ENCODE measurements around the gene ADAMTS3. TPM values are rescaled to one million over a fixed set of nuclear protein-coding genes. Genes with fewer than 3 reads are reported as not detected.

ADAMTS3 gene
- total and polyA plus RNA-seq, 9 of the 15 experiments (the other 6 are each of a cell fraction or from before 2014, with no cell fraction given) = 4.0 to 18.0 (median 12.1) TPM

DNA sequence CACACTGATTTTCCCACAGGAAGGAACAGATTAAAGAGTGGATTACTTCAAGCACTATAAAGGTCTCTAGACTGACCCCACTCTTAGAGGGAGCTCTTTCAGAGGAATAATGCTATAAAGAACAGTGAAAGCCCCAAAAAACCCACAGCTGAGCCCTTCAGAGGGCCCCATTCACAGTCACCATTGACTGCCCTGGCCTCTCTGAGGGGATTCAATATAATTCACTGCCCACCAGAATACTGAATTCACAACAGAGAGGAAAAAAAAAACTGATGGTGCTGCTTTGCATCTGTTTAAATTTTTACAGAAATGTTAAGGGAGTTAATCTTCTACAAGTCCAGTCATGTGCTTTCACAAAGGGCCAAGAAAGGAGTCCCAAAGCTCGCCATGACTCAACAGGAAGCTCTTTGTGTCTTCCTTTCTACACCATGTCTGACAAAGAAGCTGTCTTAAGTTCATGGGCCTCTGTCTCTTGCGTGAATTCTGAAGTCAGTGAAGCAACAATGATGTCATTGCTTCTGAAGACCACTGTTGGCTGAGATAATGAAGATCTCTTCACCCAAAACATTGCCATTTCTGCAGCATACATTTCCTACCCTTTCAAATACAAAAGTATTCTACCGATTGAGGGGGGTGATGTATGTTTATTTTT lies 174.9 kb downstream of the ADAMTS3 start (continued):
- TF ChIP-seq DLX4 (CRISPR knock-in tag; IDR thresholded peaks at IDR 0.05) = no peak
- 0 out of 2 replicates have a peak, but pooled peaks have one; percentile 12 for TF ChIP-seq ZNF75A (CRISPR knock-in tag; IDR thresholded peaks at IDR 0.05)
- TF ChIP-seq IFI16 (CRISPR knock-in tag; IDR thresholded peaks at IDR 0.05) = no peak
- TF ChIP-seq SRSF1 (IDR thresholded peaks at IDR 0.05; ENCODE audit: low read depth, low read length) = no peak
- TF ChIP-seq PRMT5 (CRISPR knock-in tag; IDR thresholded peaks at IDR 0.05) = no peak
- TF ChIP-seq BRD9 (IDR thresholded peaks at IDR 0.05; ENCODE audit: low read depth, partially characterized antibody) = no peak
- TF ChIP-seq ATF1 (CRISPR knock-in tag; IDR thresholded peaks at IDR 0.05) = no peak
- TF ChIP-seq ATF1 (tag; IDR thresholded peaks at IDR 0.05) = peak; percentile 43; the same call in 1 of the 2 replicates
- TF ChIP-seq ATF7 (IDR thresholded peaks at IDR 0.05) = peak; percentile 71; the same call in 1 of the 2 replicates
- TF ChIP-seq ZNF232 (CRISPR knock-in tag; IDR thresholded peaks at IDR 0.05) = no peak
- TF ChIP-seq, protein P1, sequence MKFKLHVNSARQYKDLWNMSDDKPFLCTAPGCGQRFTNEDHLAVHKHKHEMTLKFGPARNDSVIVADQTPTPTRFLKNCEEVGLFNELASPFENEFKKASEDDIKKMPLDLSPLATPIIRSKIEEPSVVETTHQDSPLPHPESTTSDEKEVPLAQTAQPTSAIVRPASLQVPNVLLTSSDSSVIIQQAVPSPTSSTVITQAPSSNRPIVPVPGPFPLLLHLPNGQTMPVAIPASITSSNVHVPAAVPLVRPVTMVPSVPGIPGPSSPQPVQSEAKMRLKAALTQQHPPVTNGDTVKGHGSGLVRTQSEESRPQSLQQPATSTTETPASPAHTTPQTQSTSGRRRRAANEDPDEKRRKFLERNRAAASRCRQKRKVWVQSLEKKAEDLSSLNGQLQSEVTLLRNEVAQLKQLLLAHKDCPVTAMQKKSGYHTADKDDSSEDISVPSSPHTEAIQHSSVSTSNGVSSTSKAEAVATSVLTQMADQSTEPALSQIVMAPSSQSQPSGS (CRISPR knock-in tag; IDR thresholded peaks at IDR 0.05) = no peak
- peak; percentile 48; the same call in 1 of the 2 replicates for TF ChIP-seq GABPA (tag; conservative IDR thresholded peaks at IDR 0.05; ENCODE audit: low read depth)
- no peak for TF ChIP-seq PHF21A (IDR thresholded peaks at IDR 0.05; ENCODE audit: borderline replicate concordance, low read depth)
- no peak for TF ChIP-seq ETV6 (IDR thresholded peaks at IDR 0.05; ENCODE audit: borderline replicate concordance in 1 of 2, low read depth in 2 of 2, low read length in 1 of 2)
- no peak for TF ChIP-seq ETV6 (CRISPR knock-in tag; IDR thresholded peaks at IDR 0.05; ENCODE audit: borderline replicate concordance)

Measured in K562 (cell line).